Brain microvascular endothelial cell (primary cell): ENCODE results near the gene TACR2.

Experiments used
- DNase-seq: peaks from one replicate; pipeline ENCODE4 v3.0.0-alpha.2; 2020
- H3K27ac ChIP-seq: fragments of 250-450 bp; sonication (Bioruptor Pico); 2 replicates; pipeline ENCODE4 v1.5.1; 2020; ENCODE audit warnings: mild to moderate bottlenecking, moderate library complexity
- H3K27me3 ChIP-seq: fragments of 250-450 bp; sonication (Bioruptor Pico); replicated peaks from 2 replicates; pipeline ENCODE4 v1.5.1; 2020; ENCODE audit warnings: mild to moderate bottlenecking
- H3K36me3 ChIP-seq: fragments of 250-450 bp; sonication (Bioruptor Pico); replicated peaks from 2 replicates; pipeline ENCODE4 v1.5.1; 2020; ENCODE audit warnings: mild to moderate bottlenecking
- H3K4me3 ChIP-seq: 2 replicates; pipeline ENCODE4 v1.5.1; 2011; ENCODE audit warnings: low read depth, mild to moderate bottlenecking, control low read depth, low read length, moderate library complexity
- CTCF ChIP-seq: IDR thresholded peaks from 2 replicates; pipeline ENCODE4 v1.5.1; 2011; ENCODE audit warnings: low read depth, mild to moderate bottlenecking, moderate library complexity, low read length, control low read depth, inconsistent platforms; ENCODE audit errors: missing control alignments
- in situ Hi-C: cut with HindIII; loops from 2 replicates; pipeline ENCODE4 v1.10.0; 2017; ENCODE audit warnings: low sequenced_read_pairs, low pct_ligation_motif_present

TACR2 gene

GRCh38 chr10:69421611-69422308 is 5.0 kb upstream of the TACR2 start:
- Histone ChIP-seq H3K27me3 (no peaks in the 10 kb centered on the region), H3K4me3 (no peak overlapping the region), H3K27ac (no peak overlapping the region), H3K36me3 (no peaks in the 10 kb centered on the region)
- no peak for DNase-seq
- in situ Hi-C loops, result no loop called here
- no peak for TF ChIP-seq CTCF

GRCh38 chr10:69419744-69420126 is 3.0 kb upstream of the TACR2 start:
- Histone ChIP-seq H3K36me3 (no peaks in the 10 kb centered on the region), H3K4me3 (no peak overlapping the region), H3K27me3 (no peaks in the 10 kb centered on the region), H3K27ac (no peak overlapping the region)
- TF ChIP-seq CTCF, result no peak
- in situ Hi-C loops, result no loop called here
- no peak for DNase-seq

GRCh38 chr10:69419096-69419743 is 2.5 kb upstream of the TACR2 start:
- TF ChIP-seq CTCF, result no peak
- Histone ChIP-seq H3K4me3 (no peak overlapping the region), H3K27ac (no peak overlapping the region), H3K36me3 (no peaks in the 10 kb centered on the region), H3K27me3 (no peaks in the 10 kb centered on the region)
- no peak for DNase-seq
- in situ Hi-C loops, result no loop called here

GRCh38 chr10:69418052-69418752 is 1.5 kb upstream of the TACR2 start:
- in situ Hi-C loops, result no loop called here
- H3K27ac ChIP-seq, result no peak overlapping the region
- no peak for TF ChIP-seq CTCF
- no peaks in the 10 kb centered on the region for H3K36me3 ChIP-seq
- DNase-seq, result no peak
- H3K27me3 ChIP-seq, result no peaks in the 10 kb centered on the region
- H3K4me3 ChIP-seq, result no peak overlapping the region

- in situ Hi-C loops, result no loop called here
- no peak overlapping the region for H3K27ac ChIP-seq
- no peak overlapping the region for H3K4me3 ChIP-seq
- no peak for TF ChIP-seq CTCF
- DNase-seq, result no peak
- no peaks in the 10 kb centered on the region for H3K27me3 ChIP-seq
- H3K36me3 ChIP-seq, result no peaks in the 10 kb centered on the region
Observed at GRCh38 chr10:69417542-69417941, 824 bp upstream of the TACR2 start.
